RWPE2 (cell line): ENCODE measurements around the gene ERCC4.

ENCODE experiments used
- ATAC-seq: fragments of 200-7000 bp; cut with Tn5 transposase; 3 replicates; pipeline ENCODE4 v1.9.1; 2021; ENCODE audit warnings: low read depth
- DNase-seq: peaks from one replicate; pipeline ENCODE4 v3.0.0-alpha.2; 2020; ENCODE audit warnings: low spot score
- H3K27ac ChIP-seq: fragments of 450-650 bp; 2 replicates; pipeline ENCODE4 v1.5.1; 2017; ENCODE audit warnings: mild to moderate bottlenecking; ENCODE audit not compliant: poor library complexity, severe bottlenecking
- H3K27me3 ChIP-seq: fragments of 250-450 bp; sonication (Bioruptor Pico); 2 replicates; pipeline ENCODE4 v1.5.1; 2021; ENCODE audit warnings: mild to moderate bottlenecking, moderate library complexity; ENCODE audit not compliant: insufficient read depth, poor library complexity, severe bottlenecking
- H3K36me3 ChIP-seq: fragments of 250-450 bp; sonication (Bioruptor Pico); 2 replicates; pipeline ENCODE4 v1.5.1; 2020; ENCODE audit warnings: low read depth, mild to moderate bottlenecking, moderate library complexity
- H3K4me1 ChIP-seq: fragments of 250-450 bp; sonication (Bioruptor Pico); 2 replicates; pipeline ENCODE4 v1.5.1; 2021; ENCODE audit warnings: mild to moderate bottlenecking, moderate library complexity; ENCODE audit not compliant: insufficient read depth, poor library complexity, severe bottlenecking
- H3K4me3 ChIP-seq: fragments of 250-450 bp; sonication (Bioruptor Pico); 2 replicates; pipeline ENCODE4 v1.5.1; 2021; ENCODE audit warnings: mild to moderate bottlenecking, moderate library complexity; ENCODE audit not compliant: severe bottlenecking
- H3K9me3 ChIP-seq: fragments of 250-450 bp; sonication (Bioruptor Pico); 2 replicates; pipeline ENCODE4 v1.5.1; 2021; ENCODE audit warnings: mild to moderate bottlenecking, moderate library complexity; ENCODE audit not compliant: severe bottlenecking
- CTCF ChIP-seq: fragments of 450-650 bp; IDR thresholded peaks from one replicate; pipeline ENCODE4 v1.5.1; 2017; ENCODE audit warnings: mild to moderate bottlenecking, moderate library complexity; ENCODE audit not compliant: poor library complexity, severe bottlenecking

The ERCC4 gene

GRCh38 chr16:13983625-13984024 is 63.7 kb downstream of the ERCC4 start:
- H3K27ac ChIP-seq: no peak overlapping the region
- H3K4me1 ChIP-seq: no peaks in the 10 kb centered on the region
- H3K9me3 ChIP-seq: no peaks in the 10 kb centered on the region
- DNase-seq: no peak
- ATAC-seq: no peak
- no peaks in the 10 kb centered on the region for H3K36me3 ChIP-seq
- H3K4me3 ChIP-seq: no peak overlapping the region
- no peak for TF ChIP-seq CTCF
- no peaks in the 10 kb centered on the region for H3K27me3 ChIP-seq

- Histone ChIP-seq H3K27ac (no peak overlapping the region), H3K27me3 (no peaks in the 10 kb centered on the region), H3K9me3 (no peaks in the 10 kb centered on the region), H3K36me3 (no peaks in the 10 kb centered on the region), H3K4me1 (no peaks in the 10 kb centered on the region), H3K4me3 (no peak overlapping the region)
- TF ChIP-seq CTCF: no peak
- DNase-seq: no peak
- no peak for ATAC-seq
These were observed 64.8 kb downstream of the ERCC4 start for GRCh38 chr16:13984794-13985193.

DNA sequence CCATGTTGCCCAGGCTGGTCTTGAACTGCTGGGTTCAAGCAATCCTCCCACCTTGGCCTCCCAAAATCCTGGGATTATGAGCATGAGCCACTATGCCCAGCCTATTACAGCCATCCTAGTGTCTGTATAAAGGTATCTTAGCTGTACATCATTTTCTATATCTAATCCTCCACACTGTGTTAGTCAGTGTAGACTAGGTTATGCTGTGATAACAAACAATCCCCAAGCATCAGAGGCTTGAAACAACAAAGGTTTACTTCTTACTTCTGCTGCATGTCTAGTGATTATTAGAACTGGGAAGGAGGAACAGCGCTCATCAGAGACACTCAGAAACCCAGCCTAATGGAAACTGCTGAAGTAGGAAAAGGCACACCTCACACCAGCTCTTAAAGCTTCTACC is 68.1 kb downstream of the ERCC4 start:
- Histone ChIP-seq H3K4me1 (no peaks in the 10 kb centered on the region), H3K36me3 (no peaks in the 10 kb centered on the region)
- ATAC-seq: no peak

GRCh38 chr16:13992322-13992721 is 72.4 kb downstream of the ERCC4 start:
- TF ChIP-seq CTCF: no peak
- H3K27ac ChIP-seq: no peak overlapping the region
- ATAC-seq (no peak), DNase-seq (no peak)
- H3K27me3 ChIP-seq: no peaks in the 10 kb centered on the region
- H3K36me3 ChIP-seq: no peaks in the 10 kb centered on the region
- no peak overlapping the region for H3K4me3 ChIP-seq
- no peaks in the 10 kb centered on the region for H3K4me1 ChIP-seq
- no peaks in the 10 kb centered on the region for H3K9me3 ChIP-seq

More for the DNA sequence above, 68.1 kb downstream of the ERCC4 start:
- TF ChIP-seq CTCF: no peak
- Histone ChIP-seq H3K27me3 (no peaks in the 10 kb centered on the region), H3K9me3 (no peaks in the 10 kb centered on the region), H3K27ac (no peak overlapping the region), H3K4me3 (no peak overlapping the region)
- DNase-seq: no peak

- ATAC-seq: no peak
- H3K4me3 ChIP-seq: no peak overlapping the region
- no peak for TF ChIP-seq CTCF
- no peaks in the 10 kb centered on the region for H3K9me3 ChIP-seq
- no peak overlapping the region for H3K27ac ChIP-seq
- no peaks in the 10 kb centered on the region for H3K27me3 ChIP-seq
- H3K4me1 ChIP-seq: no peaks in the 10 kb centered on the region
- H3K36me3 ChIP-seq: no peaks in the 10 kb centered on the region
- DNase-seq: no peak
These were observed 73.0 kb downstream of the ERCC4 start for GRCh38 chr16:13992976-13993375.
